Stimulated activated CD8-positive, alpha-beta memory T cell treated with anti-CD3 and anti-CD28 coated beads, Interleukin-12 subunit alpha, Interleukin-12 subunit beta, amount 100 ng/mL, for 24 hours (primary cell): ENCODE measurements around the gene SUPT4H1.

ENCODE experiments used
- DNase-seq: peaks from one replicate; pipeline ENCODE4 v3.0.0-alpha.2; 2020; ENCODE audit errors: extremely low read depth

SUPT4H1 gene

DNA sequence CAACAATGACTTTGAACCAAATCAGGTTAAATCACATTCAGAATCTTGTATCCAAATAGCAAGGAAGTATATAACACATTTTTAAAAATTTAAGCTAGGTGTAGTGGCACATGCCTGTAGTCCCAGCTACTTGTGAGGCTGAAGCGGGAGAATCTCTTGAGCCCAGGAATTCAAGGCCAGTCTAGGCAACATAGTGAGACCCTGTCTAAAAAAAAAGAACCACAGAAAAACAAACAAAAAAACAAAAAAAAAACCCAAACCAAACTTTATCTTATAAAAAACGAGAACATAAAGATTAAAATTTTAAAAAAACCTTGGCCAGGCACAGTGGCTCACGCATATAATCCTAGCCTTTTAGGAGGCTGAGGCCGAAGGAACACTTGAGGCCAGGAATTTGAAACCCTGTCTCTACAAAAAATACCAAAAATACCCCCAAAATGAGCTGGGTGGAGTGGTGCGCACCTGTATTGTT is 11.6 kb downstream of the SUPT4H1 start:
- no peak for DNase-seq

GRCh38 chr17:58339755-58340404 is 12.1 kb downstream of the SUPT4H1 start:
- no peak for DNase-seq

DNA sequence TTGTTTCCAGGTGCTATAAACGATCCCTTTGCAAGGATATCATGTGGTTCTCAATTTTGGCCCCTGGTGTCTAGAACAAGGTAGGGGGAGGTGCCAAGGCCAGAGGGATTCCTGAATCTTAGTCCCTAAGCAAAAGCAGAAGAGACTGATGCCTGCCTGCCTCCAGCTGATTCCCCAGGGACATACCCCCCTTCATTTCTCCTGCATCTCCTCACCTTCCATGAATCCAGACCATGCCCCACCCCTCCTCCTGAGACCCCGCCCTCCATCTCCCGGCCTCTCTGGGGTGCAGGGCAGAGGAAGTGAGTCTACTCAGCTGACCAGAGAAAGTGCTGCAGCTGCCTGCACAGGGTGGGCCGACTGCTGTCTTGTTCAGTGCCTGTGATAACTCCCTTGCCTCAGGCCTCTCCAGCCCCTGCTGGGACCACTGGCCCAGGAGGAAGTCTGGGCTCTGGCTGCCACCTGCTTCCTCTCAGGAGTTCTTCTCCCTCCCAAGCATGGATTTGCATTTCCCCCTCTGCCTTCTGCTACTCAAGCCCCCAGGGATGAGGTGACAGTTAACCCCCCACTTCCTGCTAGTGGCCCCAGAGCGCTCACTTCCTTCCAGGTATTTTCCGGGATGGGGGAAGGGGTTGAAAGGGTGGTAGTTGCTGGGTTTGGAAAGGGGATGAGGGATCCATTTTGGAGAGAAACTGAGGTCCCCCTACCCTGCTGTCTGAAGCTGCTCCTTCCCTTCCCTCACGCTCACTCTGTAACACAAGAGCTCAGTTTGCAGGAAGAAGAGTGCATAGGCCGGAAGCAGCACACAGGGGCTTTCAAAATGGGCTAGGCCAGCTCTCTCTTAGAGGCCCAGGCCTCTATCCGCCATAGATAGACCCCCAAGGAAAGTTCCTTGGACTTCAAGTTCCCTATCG is 12.9 kb downstream of the SUPT4H1 start:
- DNase-seq = no peak

DNA sequence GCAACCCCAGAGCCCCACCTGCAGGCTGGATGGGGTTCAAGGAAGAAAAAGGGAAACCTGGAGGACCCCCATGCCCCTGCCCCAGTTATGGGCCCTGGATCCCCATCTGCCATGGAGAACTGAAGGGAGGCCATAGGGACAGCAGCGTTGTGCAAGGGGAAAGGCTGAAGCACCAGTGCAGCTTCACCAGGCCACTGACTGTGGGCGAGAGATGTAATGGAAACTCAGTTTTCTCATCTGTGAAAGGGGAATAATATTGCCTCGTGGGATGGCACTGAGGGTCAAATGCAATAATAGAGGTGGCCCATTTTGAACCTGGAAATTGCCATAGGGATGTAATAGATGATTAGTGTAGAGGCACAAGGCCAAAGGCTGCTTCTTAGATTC is 13.6 kb downstream of the SUPT4H1 start:
- DNase-seq = no peak

GRCh38 chr17:58337600-58338453 is 14.2 kb downstream of the SUPT4H1 start:
- DNase-seq = no peak

DNA sequence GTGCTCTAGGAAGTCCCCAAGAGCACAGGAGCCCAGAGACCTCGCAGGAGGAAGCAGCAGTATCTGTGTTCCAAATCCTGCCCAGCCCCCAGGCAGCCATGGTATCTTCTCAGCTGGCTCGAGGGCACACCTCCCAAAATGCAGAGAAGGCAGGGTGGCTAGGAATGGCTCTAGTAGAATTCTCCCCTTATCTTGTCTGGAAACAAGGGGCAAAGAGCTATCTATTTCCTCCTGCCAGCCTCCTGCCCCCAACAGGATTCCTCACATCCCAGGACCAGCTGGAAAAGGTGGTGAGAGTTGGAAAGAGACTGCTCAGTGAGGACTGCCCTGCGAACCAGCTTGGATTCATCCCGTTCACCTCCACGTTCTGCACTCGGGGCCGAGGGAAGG is 14.8 kb downstream of the SUPT4H1 start:
- no peak for DNase-seq

DNA sequence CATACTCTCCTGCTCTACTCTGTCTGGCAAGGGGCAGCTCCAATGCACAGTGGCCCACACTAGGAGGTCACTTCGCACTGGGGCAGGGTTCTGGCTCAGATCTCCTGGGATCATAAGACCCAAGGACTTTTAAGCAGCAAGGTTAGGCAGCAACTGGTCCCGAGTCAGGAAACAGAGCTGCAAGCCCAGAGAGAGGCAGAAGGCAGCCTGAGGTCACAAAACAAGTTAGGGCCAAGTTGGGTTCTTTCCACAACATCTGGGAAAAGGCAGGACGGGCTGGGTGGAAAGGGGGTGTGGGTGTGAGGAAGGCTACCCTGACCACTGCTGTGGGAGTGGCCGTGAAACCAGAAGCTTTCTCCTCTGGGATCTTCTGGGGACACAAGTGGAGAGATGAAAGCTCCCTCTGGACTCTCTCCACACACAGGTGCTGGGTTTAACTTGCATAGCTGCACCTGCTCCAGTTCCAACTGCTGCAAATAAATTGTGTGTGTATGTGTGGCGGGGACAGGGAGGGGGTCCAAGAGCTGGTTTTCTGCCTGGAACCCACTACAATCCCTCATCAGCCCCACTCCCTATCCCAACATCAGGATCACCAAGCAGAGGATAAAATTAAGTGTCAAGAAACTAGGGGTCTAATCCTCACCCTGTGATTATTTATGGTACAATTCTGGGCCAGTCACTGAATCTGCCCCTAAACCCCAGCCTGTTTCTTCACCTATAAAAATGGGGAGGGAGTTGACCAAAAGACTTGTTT is 15.4 kb downstream of the SUPT4H1 start:
- DNase-seq = no peak

DNA sequence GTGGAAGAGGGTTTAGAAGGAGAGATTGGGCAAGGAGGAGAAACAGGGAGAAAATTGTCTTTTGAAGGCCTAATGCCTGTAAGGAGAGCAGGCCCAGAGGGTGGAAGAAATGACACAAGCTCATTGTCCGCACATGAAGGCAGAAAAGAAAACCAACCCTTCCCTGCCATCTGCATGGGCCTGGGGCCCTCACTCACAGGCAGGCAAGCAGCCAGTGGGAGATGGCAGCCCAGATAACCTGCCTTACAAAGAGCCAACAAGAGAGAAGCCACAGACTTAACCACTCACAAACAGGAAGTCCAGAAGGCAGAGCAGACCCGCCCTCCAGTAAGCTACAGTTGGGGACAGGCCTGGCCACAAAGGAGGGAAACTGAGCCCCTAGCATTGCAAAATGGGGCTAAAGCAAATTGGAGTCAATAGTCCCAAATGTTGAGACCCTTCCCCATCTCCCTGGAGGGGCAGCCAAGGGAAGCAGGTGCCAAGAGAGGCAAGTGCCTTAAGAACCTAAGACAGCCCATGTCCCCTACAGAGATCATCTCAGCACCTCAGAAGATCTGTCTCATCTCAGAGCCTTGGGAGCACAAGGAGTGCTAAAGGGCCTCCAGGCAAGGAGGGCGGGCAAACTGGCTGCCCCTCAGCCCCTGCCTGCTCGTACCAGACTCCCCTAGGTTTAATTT is 16.1 kb downstream of the SUPT4H1 start:
- no peak for DNase-seq

- DNase-seq = no peak
Measured at GRCh38 chr17:58335061-58335731, 16.8 kb downstream of the SUPT4H1 start.

- DNase-seq = no peak
Measured at GRCh38 chr17:58334661-58335060, 17.3 kb downstream of the SUPT4H1 start.

DNA sequence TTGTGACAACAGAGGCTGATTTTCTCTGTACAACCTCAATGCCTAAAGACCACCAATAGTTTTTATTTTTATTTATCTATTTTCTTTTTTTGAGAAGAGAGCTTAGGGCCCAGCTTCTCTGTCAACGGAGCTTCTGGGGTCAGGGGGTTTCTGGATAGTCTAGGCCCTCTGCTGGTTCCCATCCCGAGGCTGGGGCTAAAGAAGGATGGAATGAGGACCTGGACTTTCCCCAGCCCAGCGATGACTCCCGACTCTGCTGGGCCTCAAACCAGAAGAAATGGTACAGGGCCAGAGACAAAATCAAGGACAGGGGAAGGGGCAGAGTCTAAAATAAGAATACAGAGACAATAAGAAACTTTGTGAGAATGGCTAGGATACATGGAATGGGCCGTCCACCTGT is 17.7 kb downstream of the SUPT4H1 start:
- DNase-seq = no peak

- no peak for DNase-seq
Measured at GRCh38 chr17:58333736-58334207, 18.2 kb downstream of the SUPT4H1 start.

DNA sequence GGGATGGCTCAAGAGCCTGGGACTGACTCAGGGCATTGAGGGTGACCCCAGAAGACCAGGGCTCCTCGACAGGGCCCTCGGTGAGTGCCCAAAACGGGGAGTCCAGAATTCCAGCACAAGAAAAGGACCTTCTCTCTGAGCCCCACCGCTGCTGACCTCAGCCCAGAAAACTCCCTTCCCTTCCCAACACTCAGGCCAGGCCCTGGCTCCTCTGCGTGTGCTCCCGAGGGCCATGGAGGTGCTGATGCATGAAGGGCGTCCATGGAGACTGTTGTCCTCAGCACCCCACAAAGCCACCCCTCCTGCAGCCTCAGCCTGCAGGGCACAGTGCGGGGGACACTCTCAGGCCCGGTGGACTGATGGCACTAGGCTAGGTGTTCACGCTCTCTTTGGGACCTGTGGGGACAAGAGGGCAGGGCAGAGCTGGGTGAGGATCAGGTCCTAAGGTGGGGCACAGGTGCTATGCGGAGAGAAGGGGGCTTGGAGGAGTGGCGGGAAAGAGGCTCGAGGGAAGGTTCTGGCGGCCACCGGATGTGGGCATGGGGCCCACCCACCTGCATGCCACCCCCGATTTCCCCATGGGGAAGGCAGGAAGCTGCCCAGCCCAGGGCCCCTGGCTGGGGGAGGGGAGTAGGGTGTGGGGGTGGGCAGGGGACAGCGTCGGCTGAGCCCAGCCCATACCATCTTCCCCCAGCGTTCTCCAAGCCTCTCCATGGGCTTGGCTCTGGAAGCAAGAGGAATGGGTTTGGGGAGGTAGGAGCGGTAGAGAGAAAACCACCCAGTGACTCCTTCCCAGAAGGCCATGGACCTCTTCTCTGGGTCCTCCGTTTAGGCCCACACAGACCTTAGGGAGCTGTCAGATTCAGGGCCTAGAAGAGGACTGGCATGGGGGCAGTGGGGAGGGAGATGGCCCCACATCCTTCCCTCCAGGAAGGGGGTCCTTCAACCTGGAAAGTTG is 18.9 kb downstream of the SUPT4H1 start:
- DNase-seq = no peak

- no peak for DNase-seq
Measured at GRCh38 chr17:58331815-58332777, 19.9 kb downstream of the SUPT4H1 start.

DNA sequence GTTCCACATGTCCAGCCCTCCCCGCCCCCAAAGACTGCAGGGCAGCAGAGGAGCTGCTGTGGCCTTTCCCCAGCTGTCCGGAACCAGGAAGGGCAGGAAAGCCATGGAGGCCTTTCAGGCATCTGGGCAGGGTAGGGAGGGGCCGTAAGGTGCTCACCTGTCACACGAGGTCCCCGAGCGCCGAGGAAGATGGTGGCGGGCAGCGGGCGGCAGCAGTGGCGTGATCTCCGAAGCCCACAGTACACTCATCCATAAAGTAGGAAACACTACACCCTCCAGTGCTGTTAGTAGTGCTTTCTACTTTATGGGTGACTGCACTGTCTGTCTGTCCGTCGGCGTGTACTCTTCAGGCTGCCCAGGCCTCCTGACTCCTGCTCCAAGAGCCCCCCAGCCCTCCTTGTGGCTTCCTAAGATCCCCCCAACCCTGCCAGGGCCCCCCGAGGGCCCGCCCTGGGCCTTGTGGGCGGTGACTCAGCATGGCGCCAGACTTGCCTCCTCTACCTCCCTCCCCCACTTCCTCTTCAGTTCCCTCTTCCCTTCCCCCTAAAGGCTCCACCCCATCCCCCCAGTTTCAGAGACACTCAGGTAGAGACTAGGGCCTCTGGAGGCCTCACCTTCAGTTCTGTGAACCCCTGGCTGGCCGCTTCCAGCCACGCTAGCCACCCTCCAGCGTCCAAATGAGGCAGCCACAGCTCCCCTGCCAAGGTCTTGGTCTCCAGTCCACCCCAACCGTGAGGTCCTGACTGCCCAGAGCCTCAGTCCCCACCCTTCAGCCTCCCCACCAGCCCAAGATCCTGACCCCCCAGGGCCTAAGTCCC is 20.8 kb downstream of the SUPT4H1 start:
- DNase-seq = no peak

- no peak for DNase-seq
Measured at GRCh38 chr17:58330538-58330996, 21.4 kb downstream of the SUPT4H1 start.
